ENCODE measurements around the gene AMIGO2. TPM values are rescaled to one million over a fixed set of nuclear protein-coding genes. Genes with fewer than 3 reads are reported as not detected.

The AMIGO2 gene
- total RNA-seq, 3 donors from 2014 or later, result 3.5 to 39.3 (median 4.8) TPM

GRCh38 chr12:47082283-47082682, 2.5 kb upstream of the AMIGO2 start:
- intact Hi-C loops (cut with DNase I, micrococcal nuclease), result no loop called here
- no peak for ATAC-seq
- Histone ChIP-seq H3K9me3 (no peaks in the 10 kb centered on the region), H3K4me1 (ENCODE audit: low read depth) (no peaks in the 10 kb centered on the region), H3K36me3 (ENCODE audit: low read depth) (no peaks in the 10 kb centered on the region), H3K4me3 (no peak overlapping the region)
- DNase-seq, result no peak
- no peak for TF ChIP-seq CTCF (IDR thresholded peaks at IDR 0.05)

- Histone ChIP-seq H3K9me3 (no peaks in the 10 kb centered on the region), H3K4me1 (ENCODE audit: low read depth) (no peaks in the 10 kb centered on the region), H3K36me3 (ENCODE audit: low read depth) (no peaks in the 10 kb centered on the region), H3K4me3 (peak overlapping the region; percentile 29)
- DNase-seq (peak; percentile 43 to 83 (median 55)), ATAC-seq (peak; percentile 59)
- TF ChIP-seq CTCF (IDR thresholded peaks at IDR 0.05), result no peak
- intact Hi-C loops (cut with DNase I, micrococcal nuclease), result no loop called here
Measured at GRCh38 chr12:47080725-47081502, 1.2 kb upstream of the AMIGO2 start.

GRCh38 chr12:47079981-47080724, 394 bp upstream of the AMIGO2 start:
- peak; percentile 45 to 68 (median 59) for DNase-seq
- ATAC-seq, result peak; percentile 54
- H3K4me3 ChIP-seq, result peak overlapping the region; percentile 29
- no peak for TF ChIP-seq CTCF (IDR thresholded peaks at IDR 0.05)
- no peaks in the 10 kb centered on the region for H3K4me1 ChIP-seq (ENCODE audit: low read depth)
- intact Hi-C loops (cut with DNase I, micrococcal nuclease), result no loop called here
- H3K9me3 ChIP-seq, result no peaks in the 10 kb centered on the region
- H3K36me3 ChIP-seq (ENCODE audit: low read depth), result no peaks in the 10 kb centered on the region

GRCh38 chr12:47078733-47079467, 859 bp downstream of the AMIGO2 start:
- Histone ChIP-seq H3K4me1 (ENCODE audit: low read depth) (no peaks in the 10 kb centered on the region), H3K36me3 (ENCODE audit: low read depth) (no peaks in the 10 kb centered on the region), H3K9me3 (no peaks in the 10 kb centered on the region), H3K4me3 (peak overlapping the region; percentile 29)
- ATAC-seq, result peak; percentile 50
- peak; percentile 26 to 63 (median 41) for DNase-seq
- TF ChIP-seq CTCF (IDR thresholded peaks at IDR 0.05), result no peak
- intact Hi-C loops (cut with DNase I, micrococcal nuclease), result no loop called here

GRCh38 chr12:47078086-47078395, 1.7 kb downstream of the AMIGO2 start:
- no peak for ATAC-seq
- no peaks in the 10 kb centered on the region for H3K36me3 ChIP-seq (ENCODE audit: low read depth)
- no peaks in the 10 kb centered on the region for H3K9me3 ChIP-seq
- no peak overlapping the region for H3K4me3 ChIP-seq
- no peak for TF ChIP-seq CTCF (IDR thresholded peaks at IDR 0.05)
- no peaks in the 10 kb centered on the region for H3K4me1 ChIP-seq (ENCODE audit: low read depth)
- intact Hi-C loops (cut with DNase I, micrococcal nuclease), result no loop called here
- no peak for DNase-seq

Measured in mucosa of descending colon (tissue), 3 donors.